Measurements from ENCODE around the gene COX8A.
A peak's percentile ranks its signal among the peaks of the same experiment; 100 is the strongest.

Gene COX8A

DNA sequence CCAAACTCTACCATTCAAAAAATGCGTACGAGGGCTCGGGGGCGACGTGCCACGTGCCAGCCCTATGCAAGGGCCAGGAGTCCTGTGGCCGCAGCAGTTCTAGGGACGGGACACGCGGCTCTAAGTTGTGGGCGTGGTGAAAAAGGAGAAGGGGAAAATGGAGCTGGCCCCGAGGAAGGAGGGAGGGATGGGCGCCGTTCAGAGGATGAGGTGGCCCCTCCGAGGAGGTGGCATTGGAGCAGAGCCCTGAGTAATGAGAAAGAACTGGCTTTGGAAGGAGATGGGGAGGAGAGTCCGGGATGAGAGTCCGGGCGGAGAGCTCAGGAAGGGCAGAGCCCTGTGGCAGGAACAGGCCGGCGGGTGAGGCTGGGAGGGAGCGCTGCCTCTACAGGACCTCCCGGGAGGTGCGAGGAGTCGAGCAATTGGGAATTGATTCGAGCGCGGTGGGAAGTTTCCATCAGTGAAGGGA, 32.8 kb downstream of the COX8A start (continued):
- TF ChIP-seq ZFP30 (CRISPR knock-in tag; IDR thresholded peaks at IDR 0.05), result no peak

DNA sequence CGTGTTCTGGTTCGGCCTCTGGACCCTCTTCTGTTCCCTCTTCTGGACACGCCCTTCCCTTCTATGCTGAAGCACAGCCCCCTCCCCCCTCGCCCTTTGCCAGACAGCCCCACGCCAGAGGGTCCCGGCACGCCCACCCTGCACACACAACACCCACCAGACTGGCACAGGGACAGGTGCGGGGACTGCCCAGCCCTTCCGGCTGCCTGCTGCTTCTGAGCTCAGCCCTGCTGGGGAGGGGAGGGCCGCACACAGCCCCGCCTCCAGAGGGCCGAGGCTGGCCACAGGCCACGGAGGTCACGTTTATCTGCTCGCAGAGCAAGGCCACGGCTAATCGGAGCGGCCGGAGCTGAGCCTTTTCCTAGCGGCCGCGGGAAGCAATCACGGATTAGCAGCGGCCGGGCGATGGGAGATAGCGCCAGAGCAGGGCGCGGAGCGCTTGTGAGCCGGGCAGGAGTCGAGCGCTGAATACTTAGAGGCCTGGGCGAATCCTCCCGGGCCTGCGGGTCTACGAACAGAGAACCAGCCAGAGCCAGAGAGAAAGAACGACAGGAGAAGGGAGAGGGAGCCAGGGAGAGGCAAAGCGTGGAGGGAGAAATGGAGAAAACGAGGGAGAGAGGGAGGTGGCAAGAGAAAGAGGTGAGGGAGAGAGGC, 33.3 kb downstream of the COX8A start:
- ATAC-seq, result peak; percentile 33
- TF ChIP-seq PPARA (CRISPR knock-in tag; IDR thresholded peaks at IDR 0.05; ENCODE audit: borderline replicate concordance) (no peak), ARNTL (CRISPR knock-in tag; IDR thresholded peaks at IDR 0.05; ENCODE audit: borderline replicate concordance, low read depth) (no peak), RARB (CRISPR knock-in tag; IDR thresholded peaks at IDR 0.05) (no peak), TOX (CRISPR knock-in tag; IDR thresholded peaks at IDR 0.05; ENCODE audit: borderline replicate concordance) (no peak), OSR1 (CRISPR knock-in tag; IDR thresholded peaks at IDR 0.05) (no peak), ZNF70 (CRISPR knock-in tag; IDR thresholded peaks at IDR 0.05) (no peak), BACH2 (CRISPR knock-in tag; IDR thresholded peaks at IDR 0.05; ENCODE audit: borderline replicate concordance) (no peak), ZFP3 (CRISPR knock-in tag; IDR thresholded peaks at IDR 0.05) (no peak), ESRRG (CRISPR knock-in tag; IDR thresholded peaks at IDR 0.05) (no peak), TCF4 (CRISPR knock-in tag; IDR thresholded peaks at IDR 0.05; ENCODE audit: borderline replicate concordance) (no peak), ISL1 (CRISPR knock-in tag; IDR thresholded peaks at IDR 0.05) (no peak)
- TF ChIP-seq, protein P1, sequence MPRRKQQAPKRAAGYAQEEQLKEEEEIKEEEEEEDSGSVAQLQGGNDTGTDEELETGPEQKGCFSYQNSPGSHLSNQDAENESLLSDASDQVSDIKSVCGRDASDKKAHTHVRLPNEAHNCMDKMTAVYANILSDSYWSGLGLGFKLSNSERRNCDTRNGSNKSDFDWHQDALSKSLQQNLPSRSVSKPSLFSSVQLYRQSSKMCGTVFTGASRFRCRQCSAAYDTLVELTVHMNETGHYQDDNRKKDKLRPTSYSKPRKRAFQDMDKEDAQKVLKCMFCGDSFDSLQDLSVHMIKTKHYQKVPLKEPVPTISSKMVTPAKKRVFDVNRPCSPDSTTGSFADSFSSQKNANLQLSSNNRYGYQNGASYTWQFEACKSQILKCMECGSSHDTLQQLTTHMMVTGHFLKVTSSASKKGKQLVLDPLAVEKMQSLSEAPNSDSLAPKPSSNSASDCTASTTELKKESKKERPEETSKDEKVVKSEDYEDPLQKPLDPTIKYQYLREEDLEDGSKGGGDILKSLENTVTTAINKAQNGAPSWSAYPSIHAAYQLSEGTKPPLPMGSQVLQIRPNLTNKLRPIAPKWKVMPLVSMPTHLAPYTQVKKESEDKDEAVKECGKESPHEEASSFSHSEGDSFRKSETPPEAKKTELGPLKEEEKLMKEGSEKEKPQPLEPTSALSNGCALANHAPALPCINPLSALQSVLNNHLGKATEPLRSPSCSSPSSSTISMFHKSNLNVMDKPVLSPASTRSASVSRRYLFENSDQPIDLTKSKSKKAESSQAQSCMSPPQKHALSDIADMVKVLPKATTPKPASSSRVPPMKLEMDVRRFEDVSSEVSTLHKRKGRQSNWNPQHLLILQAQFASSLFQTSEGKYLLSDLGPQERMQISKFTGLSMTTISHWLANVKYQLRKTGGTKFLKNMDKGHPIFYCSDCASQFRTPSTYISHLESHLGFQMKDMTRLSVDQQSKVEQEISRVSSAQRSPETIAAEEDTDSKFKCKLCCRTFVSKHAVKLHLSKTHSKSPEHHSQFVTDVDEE (CRISPR knock-in tag; IDR thresholded peaks at IDR 0.05), result no peak
- TF ChIP-seq, protein P2, sequence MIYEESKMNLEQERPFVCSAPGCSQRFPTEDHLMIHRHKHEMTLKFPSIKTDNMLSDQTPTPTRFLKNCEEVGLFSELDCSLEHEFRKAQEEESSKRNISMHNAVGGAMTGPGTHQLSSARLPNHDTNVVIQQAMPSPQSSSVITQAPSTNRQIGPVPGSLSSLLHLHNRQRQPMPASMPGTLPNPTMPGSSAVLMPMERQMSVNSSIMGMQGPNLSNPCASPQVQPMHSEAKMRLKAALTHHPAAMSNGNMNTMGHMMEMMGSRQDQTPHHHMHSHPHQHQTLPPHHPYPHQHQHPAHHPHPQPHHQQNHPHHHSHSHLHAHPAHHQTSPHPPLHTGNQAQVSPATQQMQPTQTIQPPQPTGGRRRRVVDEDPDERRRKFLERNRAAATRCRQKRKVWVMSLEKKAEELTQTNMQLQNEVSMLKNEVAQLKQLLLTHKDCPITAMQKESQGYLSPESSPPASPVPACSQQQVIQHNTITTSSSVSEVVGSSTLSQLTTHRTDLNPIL (CRISPR knock-in tag; IDR thresholded peaks at IDR 0.05; ENCODE audit: low read depth), result no peak
- TF ChIP-seq, protein P3, sequence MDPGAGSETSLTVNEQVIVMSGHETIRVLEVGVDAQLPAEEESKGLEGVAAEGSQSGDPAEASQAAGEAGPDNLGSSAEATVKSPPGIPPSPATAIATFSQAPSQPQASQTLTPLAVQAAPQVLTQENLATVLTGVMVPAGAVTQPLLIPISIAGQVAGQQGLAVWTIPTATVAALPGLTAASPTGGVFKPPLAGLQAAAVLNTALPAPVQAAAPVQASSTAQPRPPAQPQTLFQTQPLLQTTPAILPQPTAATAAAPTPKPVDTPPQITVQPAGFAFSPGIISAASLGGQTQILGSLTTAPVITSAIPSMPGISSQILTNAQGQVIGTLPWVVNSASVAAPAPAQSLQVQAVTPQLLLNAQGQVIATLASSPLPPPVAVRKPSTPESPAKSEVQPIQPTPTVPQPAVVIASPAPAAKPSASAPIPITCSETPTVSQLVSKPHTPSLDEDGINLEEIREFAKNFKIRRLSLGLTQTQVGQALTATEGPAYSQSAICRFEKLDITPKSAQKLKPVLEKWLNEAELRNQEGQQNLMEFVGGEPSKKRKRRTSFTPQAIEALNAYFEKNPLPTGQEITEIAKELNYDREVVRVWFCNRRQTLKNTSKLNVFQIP (CRISPR knock-in tag; IDR thresholded peaks at IDR 0.05; ENCODE audit: borderline replicate concordance, low read depth), result no peak
- TF ChIP-seq, protein P4, sequence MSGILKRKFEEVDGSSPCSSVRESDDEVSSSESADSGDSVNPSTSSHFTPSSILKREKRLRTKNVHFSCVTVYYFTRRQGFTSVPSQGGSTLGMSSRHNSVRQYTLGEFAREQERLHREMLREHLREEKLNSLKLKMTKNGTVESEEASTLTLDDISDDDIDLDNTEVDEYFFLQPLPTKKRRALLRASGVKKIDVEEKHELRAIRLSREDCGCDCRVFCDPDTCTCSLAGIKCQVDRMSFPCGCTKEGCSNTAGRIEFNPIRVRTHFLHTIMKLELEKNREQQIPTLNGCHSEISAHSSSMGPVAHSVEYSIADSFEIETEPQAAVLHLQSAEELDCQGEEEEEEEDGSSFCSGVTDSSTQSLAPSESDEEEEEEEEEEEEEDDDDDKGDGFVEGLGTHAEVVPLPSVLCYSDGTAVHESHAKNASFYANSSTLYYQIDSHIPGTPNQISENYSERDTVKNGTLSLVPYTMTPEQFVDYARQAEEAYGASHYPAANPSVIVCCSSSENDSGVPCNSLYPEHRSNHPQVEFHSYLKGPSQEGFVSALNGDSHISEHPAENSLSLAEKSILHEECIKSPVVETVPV (CRISPR knock-in tag; IDR thresholded peaks at IDR 0.05), result no peak
- TF ChIP-seq, protein P5, sequence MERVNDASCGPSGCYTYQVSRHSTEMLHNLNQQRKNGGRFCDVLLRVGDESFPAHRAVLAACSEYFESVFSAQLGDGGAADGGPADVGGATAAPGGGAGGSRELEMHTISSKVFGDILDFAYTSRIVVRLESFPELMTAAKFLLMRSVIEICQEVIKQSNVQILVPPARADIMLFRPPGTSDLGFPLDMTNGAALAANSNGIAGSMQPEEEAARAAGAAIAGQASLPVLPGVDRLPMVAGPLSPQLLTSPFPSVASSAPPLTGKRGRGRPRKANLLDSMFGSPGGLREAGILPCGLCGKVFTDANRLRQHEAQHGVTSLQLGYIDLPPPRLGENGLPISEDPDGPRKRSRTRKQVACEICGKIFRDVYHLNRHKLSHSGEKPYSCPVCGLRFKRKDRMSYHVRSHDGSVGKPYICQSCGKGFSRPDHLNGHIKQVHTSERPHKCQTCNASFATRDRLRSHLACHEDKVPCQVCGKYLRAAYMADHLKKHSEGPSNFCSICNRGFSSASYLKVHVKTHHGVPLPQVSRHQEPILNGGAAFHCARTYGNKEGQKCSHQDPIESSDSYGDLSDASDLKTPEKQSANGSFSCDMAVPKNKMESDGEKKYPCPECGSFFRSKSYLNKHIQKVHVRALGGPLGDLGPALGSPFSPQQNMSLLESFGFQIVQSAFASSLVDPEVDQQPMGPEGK (CRISPR knock-in tag; IDR thresholded peaks at IDR 0.05; ENCODE audit: borderline replicate concordance), result no peak

DNA sequence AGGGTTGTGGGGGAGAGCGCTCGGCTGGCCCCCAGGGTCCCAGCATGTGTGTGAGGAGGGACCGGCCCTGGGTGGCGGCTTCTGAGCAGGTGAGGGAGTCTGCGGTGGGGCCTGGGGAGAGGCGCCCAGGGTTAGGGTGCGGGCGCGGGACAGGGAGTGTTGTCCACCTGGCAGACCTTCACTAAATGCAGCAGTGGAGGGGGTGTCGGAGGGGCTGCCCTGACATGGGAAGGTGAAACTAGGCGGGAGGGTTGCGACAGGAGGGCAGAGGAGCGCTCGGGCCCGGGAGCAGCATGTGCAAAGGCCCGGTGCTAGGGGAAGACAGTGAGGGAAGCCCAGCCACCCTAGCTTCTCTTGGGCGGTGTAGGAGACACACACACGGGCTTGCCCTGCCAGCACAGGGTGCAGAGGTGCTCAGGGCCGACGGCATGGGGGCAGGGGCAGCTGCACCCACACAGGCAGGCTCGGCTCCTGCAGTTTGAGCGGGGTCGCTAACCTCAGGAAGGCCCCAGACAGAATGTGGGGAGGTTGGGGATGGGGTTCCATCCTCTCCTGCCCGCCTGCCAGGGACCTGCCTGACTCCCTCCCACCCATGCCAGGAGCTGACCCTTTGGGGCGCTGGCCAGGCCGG, 34.0 kb downstream of the COX8A start:
- TF ChIP-seq ESRRG (CRISPR knock-in tag; IDR thresholded peaks at IDR 0.05) (no peak), TOX (CRISPR knock-in tag; IDR thresholded peaks at IDR 0.05; ENCODE audit: borderline replicate concordance) (no peak), ARNTL (CRISPR knock-in tag; IDR thresholded peaks at IDR 0.05; ENCODE audit: borderline replicate concordance, low read depth) (no peak), ZNF565 (CRISPR knock-in tag; conservative IDR thresholded peaks at IDR 0.05; ENCODE audit: low read depth) (no peak), ZNF8 (CRISPR knock-in tag; IDR thresholded peaks at IDR 0.05) (no peak), SNAI2 (CRISPR knock-in tag; IDR thresholded peaks at IDR 0.05) (no peak)
- TF ChIP-seq, protein P3 (CRISPR knock-in tag; IDR thresholded peaks at IDR 0.05; ENCODE audit: borderline replicate concordance, low read depth), result no peak
- TF ChIP-seq, protein P5 (CRISPR knock-in tag; IDR thresholded peaks at IDR 0.05; ENCODE audit: borderline replicate concordance), result no peak
- TF ChIP-seq, protein P4 (CRISPR knock-in tag; IDR thresholded peaks at IDR 0.05), result no peak
- ATAC-seq, result no peak

All from SK-N-SH treated with all-trans-retinoic acid at 6 μM for 48 hours (cell line).